GM19099 (cell line): ENCODE results near the gene HFM1.

Experiments used
- POLR2A ChIP-seq: IDR thresholded peaks from 3 replicates; pipeline ENCODE4 v1.6.1; 2011; ENCODE audit warnings: low read depth; ENCODE audit not compliant: insufficient read length; ENCODE audit errors: extremely low read depth

The HFM1 gene

GRCh38 chr1:91282695-91283420 lies 121.8 kb downstream of the HFM1 start:
- no peak for TF ChIP-seq POLR2A

GRCh38 chr1:91281782-91282181 lies 122.9 kb downstream of the HFM1 start:
- no peak for TF ChIP-seq POLR2A

GRCh38 chr1:91278754-91279153 lies 125.9 kb downstream of the HFM1 start:
- no peak for TF ChIP-seq POLR2A

- TF ChIP-seq POLR2A: no peak
These were observed 130.8 kb downstream of the HFM1 start for GRCh38 chr1:91273875-91274274.

GRCh38 chr1:91261655-91262054 lies 143.0 kb downstream of the HFM1 start:
- TF ChIP-seq POLR2A: no peak

- no peak for TF ChIP-seq POLR2A
These were observed 159.2 kb downstream of the HFM1 start for GRCh38 chr1:91245435-91245834.

- no peak for TF ChIP-seq POLR2A
These were observed 159.9 kb downstream of the HFM1 start for GRCh38 chr1:91244737-91245136.

- no peak for TF ChIP-seq POLR2A
These were observed 161.5 kb downstream of the HFM1 start for GRCh38 chr1:91243171-91243570.

GRCh38 chr1:91234181-91234580 lies 170.5 kb downstream of the HFM1 start:
- TF ChIP-seq POLR2A: no peak

GRCh38 chr1:91226741-91227140 lies 177.9 kb downstream of the HFM1 start:
- no peak for TF ChIP-seq POLR2A

GRCh38 chr1:91224878-91225277 lies 179.8 kb downstream of the HFM1 start:
- TF ChIP-seq POLR2A: no peak

- TF ChIP-seq POLR2A: no peak
These were observed 183.6 kb downstream of the HFM1 start for GRCh38 chr1:91221017-91221416.

- no peak for TF ChIP-seq POLR2A
These were observed 186.7 kb downstream of the HFM1 start for GRCh38 chr1:91217911-91218310.
